Measurements from ENCODE around the gene MAP4K5.

DNA sequence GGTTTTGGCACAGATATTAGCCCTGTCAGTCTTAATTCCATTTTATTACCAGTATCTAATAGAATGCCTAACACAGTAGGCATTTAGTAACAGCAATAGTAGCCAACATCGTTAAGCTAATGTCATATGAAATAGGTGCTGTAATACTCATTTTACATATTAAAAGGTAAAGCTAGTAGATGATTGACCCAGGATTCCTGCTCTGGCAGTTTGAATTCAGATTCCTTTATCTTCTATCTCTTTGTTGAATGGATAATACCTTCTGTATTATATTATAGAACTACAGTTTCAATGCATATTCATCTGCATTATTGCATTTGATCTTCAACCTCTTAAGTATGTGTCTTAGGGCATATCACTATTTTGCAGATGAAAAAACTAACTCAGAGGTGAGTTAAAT, 30.5 kb upstream of the MAP4K5 start:
- TF ChIP-seq POLR2AphosphoS5 (IDR thresholded peaks at IDR 0.05) (no peak), POLR2A (IDR thresholded peaks at IDR 0.05) (no peak)

Measured in spleen (tissue), 3 donors.